ENCODE measurements around the gene CCNB2. TPM values are rescaled to one million over a fixed set of nuclear protein-coding genes. Genes with fewer than 3 reads are reported as not detected.

CCNB2 gene
- total RNA-seq, 1 donor: 27.2 TPM

GRCh38 chr15:59131456-59131855, 26.5 kb downstream of the CCNB2 start:
- no peak overlapping the region for H3K4me3 ChIP-seq (ENCODE audit: low read depth, low read length)
- TF ChIP-seq CTCF (IDR thresholded peaks at IDR 0.05; ENCODE audit: insufficient read depth, low read depth, low read length): no peak

GRCh38 chr15:59131969-59132562, 27.1 kb downstream of the CCNB2 start:
- no peak overlapping the region for H3K4me3 ChIP-seq (ENCODE audit: low read depth, low read length)
- DNase-seq (ENCODE audit: low read depth): no peak
- TF ChIP-seq CTCF (IDR thresholded peaks at IDR 0.05; ENCODE audit: insufficient read depth, low read depth, low read length): no peak

More at GRCh38 chr15:59131456-59131855, 26.5 kb downstream of the CCNB2 start:
- DNase-seq (ENCODE audit: low read depth): no peak

GRCh38 chr15:59133929-59134427, 29.0 kb downstream of the CCNB2 start:
- DNase-seq (ENCODE audit: low read depth): no peak
- H3K4me3 ChIP-seq (ENCODE audit: low read depth, low read length): no peak overlapping the region
- TF ChIP-seq CTCF (IDR thresholded peaks at IDR 0.05; ENCODE audit: insufficient read depth, low read depth, low read length): no peak

- TF ChIP-seq CTCF (IDR thresholded peaks at IDR 0.05; ENCODE audit: insufficient read depth, low read depth, low read length): no peak
- no peak overlapping the region for H3K4me3 ChIP-seq (ENCODE audit: low read depth, low read length)
- DNase-seq (ENCODE audit: low read depth): no peak
Measured at GRCh38 chr15:59137566-59137965, 32.6 kb downstream of the CCNB2 start.

GRCh38 chr15:59138243-59138642, 33.3 kb downstream of the CCNB2 start:
- peak; percentile 75 for TF ChIP-seq CTCF (IDR thresholded peaks at IDR 0.05; ENCODE audit: insufficient read depth, low read depth, low read length)
- H3K4me3 ChIP-seq (ENCODE audit: low read depth, low read length): no peak overlapping the region
- DNase-seq (ENCODE audit: low read depth): peak; percentile 41

GRCh38 chr15:59140422-59141226, 35.7 kb downstream of the CCNB2 start:
- DNase-seq (ENCODE audit: low read depth): peak; percentile 23
- no peak overlapping the region for H3K4me3 ChIP-seq (ENCODE audit: low read depth, low read length)
- no peak for TF ChIP-seq CTCF (IDR thresholded peaks at IDR 0.05; ENCODE audit: insufficient read depth, low read depth, low read length)

All from fibroblast of villous mesenchyme (primary cell).